Coronary artery (tissue), 2 donors: Measurements from ENCODE around the gene MMD.
A peak's percentile ranks its signal among the peaks of the same experiment; 100 is the strongest.
"Not testable (repeated sequence)": the region's sequence is repeated elsewhere in the genome, so short reads cannot be mapped to it uniquely, and the experiment has no call there.

Experiments
- DNase-seq: peaks from one replicate; pipeline ENCODE4 v3.0.0-alpha.2; 2017; ENCODE audit warnings: low spot score
- H3K27ac ChIP-seq, 2 donors: fragments of 200-600 bp; sonication (generic); one replicate each; pipeline ENCODE4 v1.5.1; 2016 to 2019
- H3K4me3 ChIP-seq: fragments of 200-600 bp; sonication (generic); 2 replicates; pipeline ENCODE4 v1.5.1; 2016; ENCODE audit warnings: mild to moderate bottlenecking, moderate library complexity
- CTCF ChIP-seq: fragments of 200-600 bp; sonication (generic); IDR thresholded peaks from one replicate; pipeline ENCODE4 v1.5.1; 2019; ENCODE audit warnings: antibody characterized with exemption

The MMD gene

GRCh38 chr17:55421179-55421934 lies at the start of gene MMD:
MMD (minus strand) TSS chr17:55421835; CDS start chr17:55421695, 140 bp downstream.
- peak within 1 kb of the TSS; percentile 88 for H3K4me3 ChIP-seq
- peak; percentile 81 for DNase-seq
- no peak for TF ChIP-seq CTCF
- peak within 1 kb of the TSS; percentile 82 to 83 for H3K27ac ChIP-seq

GRCh38 chr17:55466671-55467070 lies 45.0 kb upstream of the MMD start:
- no peak overlapping the region for H3K27ac ChIP-seq
- no peak for TF ChIP-seq CTCF
- H3K4me3 ChIP-seq, result no peak overlapping the region
- no peak for DNase-seq

GRCh38 chr17:55465771-55466170 lies 44.1 kb upstream of the MMD start:
- not testable (repeated sequence) for H3K4me3 ChIP-seq, H3K27ac ChIP-seq, DNase-seq

GRCh38 chr17:55463600-55463999 lies 42.0 kb upstream of the MMD start:
- DNase-seq, result no peak

GRCh38 chr17:55462711-55463110 lies 41.1 kb upstream of the MMD start:
- no peak for TF ChIP-seq CTCF
- no peak overlapping the region for H3K4me3 ChIP-seq
- no peak for DNase-seq
- H3K27ac ChIP-seq, result no peak overlapping the region

More at GRCh38 chr17:55463600-55463999, 42.0 kb upstream of the MMD start:
- H3K4me3 ChIP-seq, result no peak overlapping the region
- H3K27ac ChIP-seq, result no peak overlapping the region
- no peak for TF ChIP-seq CTCF

- no peak overlapping the region for H3K27ac ChIP-seq
- no peak for TF ChIP-seq CTCF
- DNase-seq, result no peak
- H3K4me3 ChIP-seq, result no peak overlapping the region
These were observed 40.6 kb upstream of the MMD start for GRCh38 chr17:55462234-55462633.

- TF ChIP-seq CTCF, result no peak
- DNase-seq, result no peak
- H3K27ac ChIP-seq, result no peak overlapping the region
- no peak overlapping the region for H3K4me3 ChIP-seq
These were observed 37.3 kb upstream of the MMD start for GRCh38 chr17:55458978-55459377.
